HK-2 (cell line): ENCODE results near the gene ZBTB1.

Source experiments
- DNase-seq: peaks from one replicate; pipeline ENCODE4 v3.0.0-alpha.2; 2018; ENCODE audit not compliant: unreplicated experiment

ZBTB1 gene

GRCh38 chr14:64504310-64504896 lies at the start of gene ZBTB1:
ZBTB1 (plus strand) TSS chr14:64504770; CDS start chr14:64521505, 16,735 bp downstream.
- peak; percentile 90 for DNase-seq

GRCh38 chr14:64459405-64460136 lies 45.0 kb upstream of the ZBTB1 start:
- DNase-seq = no peak

- no peak for DNase-seq
Measured at GRCh38 chr14:64461221-64461620, 43.3 kb upstream of the ZBTB1 start.

GRCh38 chr14:64463195-64463594 lies 41.4 kb upstream of the ZBTB1 start:
- no peak for DNase-seq

GRCh38 chr14:64463873-64464272 lies 40.7 kb upstream of the ZBTB1 start:
- no peak for DNase-seq

- DNase-seq = no peak
Measured at GRCh38 chr14:64464651-64465050, 39.9 kb upstream of the ZBTB1 start.

GRCh38 chr14:64465191-64465822 lies 39.3 kb upstream of the ZBTB1 start, which contains the start of gene AKAP5:
AKAP5 (plus strand) TSS chr14:64465499; CDS start chr14:64468395, 2,896 bp downstream.
- DNase-seq = peak; percentile 44

- DNase-seq = no peak
Measured at GRCh38 chr14:64465831-64466554, 38.6 kb upstream of the ZBTB1 start.

GRCh38 chr14:64467101-64467500 lies 37.5 kb upstream of the ZBTB1 start:
- DNase-seq = no peak

- DNase-seq = no peak
Measured at GRCh38 chr14:64467566-64467965, 37.0 kb upstream of the ZBTB1 start.

GRCh38 chr14:64468451-64468850 lies 36.1 kb upstream of the ZBTB1 start:
- no peak for DNase-seq

- DNase-seq = no peak
Measured at GRCh38 chr14:64474041-64474440, 30.5 kb upstream of the ZBTB1 start.

GRCh38 chr14:64474698-64475097 lies 29.9 kb upstream of the ZBTB1 start:
- DNase-seq = no peak

- DNase-seq = no peak
Measured at GRCh38 chr14:64475585-64476273, 28.8 kb upstream of the ZBTB1 start.

- no peak for DNase-seq
Measured at GRCh38 chr14:64476438-64476837, 28.1 kb upstream of the ZBTB1 start.

- DNase-seq = no peak
Measured at GRCh38 chr14:64478634-64479250, 25.8 kb upstream of the ZBTB1 start.

GRCh38 chr14:64488590-64489099 lies 15.9 kb upstream of the ZBTB1 start:
- no peak for DNase-seq

- no peak for DNase-seq
Measured at GRCh38 chr14:64491637-64492036, 12.9 kb upstream of the ZBTB1 start.

- no peak for DNase-seq
Measured at GRCh38 chr14:64493455-64493854, 11.1 kb upstream of the ZBTB1 start.

- no peak for DNase-seq
Measured at GRCh38 chr14:64495252-64495651, 9.3 kb upstream of the ZBTB1 start.

GRCh38 chr14:64496764-64497163 lies 7.8 kb upstream of the ZBTB1 start:
- no peak for DNase-seq
